DMS79 treated with DMSO at 0.1 percent for 48 hours (cell line): ENCODE data around the gene DLD.
"Not testable (repeated sequence)": the region's sequence is repeated elsewhere in the genome, so short reads cannot be mapped to it uniquely, and the experiment has no call there.

Source experiments
- DNase-seq: peaks from one replicate; lab custom pipeline; 2025; lab: John Stamatoyannopoulos, UW

Gene DLD

DNA sequence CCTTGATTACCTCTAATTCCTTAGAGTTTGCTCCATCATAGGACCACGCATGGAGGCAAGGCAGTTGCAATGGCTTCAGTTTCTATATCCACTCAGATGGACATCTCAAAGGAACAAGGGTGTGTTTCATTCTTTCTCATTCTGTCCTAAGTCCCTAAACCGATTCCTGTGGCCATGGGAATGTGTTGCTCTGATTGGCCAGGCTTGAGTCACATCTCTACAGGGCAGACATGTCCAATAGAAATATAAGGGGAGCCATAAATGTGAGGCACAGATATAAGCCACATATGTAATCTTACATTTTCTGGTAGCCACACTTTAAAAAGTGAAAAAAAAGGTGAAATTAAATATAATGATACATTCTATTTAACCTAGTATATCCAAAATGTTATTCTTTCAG lies 16.9 kb upstream of the DLD start:
- DNase-seq, result no peak

DNA sequence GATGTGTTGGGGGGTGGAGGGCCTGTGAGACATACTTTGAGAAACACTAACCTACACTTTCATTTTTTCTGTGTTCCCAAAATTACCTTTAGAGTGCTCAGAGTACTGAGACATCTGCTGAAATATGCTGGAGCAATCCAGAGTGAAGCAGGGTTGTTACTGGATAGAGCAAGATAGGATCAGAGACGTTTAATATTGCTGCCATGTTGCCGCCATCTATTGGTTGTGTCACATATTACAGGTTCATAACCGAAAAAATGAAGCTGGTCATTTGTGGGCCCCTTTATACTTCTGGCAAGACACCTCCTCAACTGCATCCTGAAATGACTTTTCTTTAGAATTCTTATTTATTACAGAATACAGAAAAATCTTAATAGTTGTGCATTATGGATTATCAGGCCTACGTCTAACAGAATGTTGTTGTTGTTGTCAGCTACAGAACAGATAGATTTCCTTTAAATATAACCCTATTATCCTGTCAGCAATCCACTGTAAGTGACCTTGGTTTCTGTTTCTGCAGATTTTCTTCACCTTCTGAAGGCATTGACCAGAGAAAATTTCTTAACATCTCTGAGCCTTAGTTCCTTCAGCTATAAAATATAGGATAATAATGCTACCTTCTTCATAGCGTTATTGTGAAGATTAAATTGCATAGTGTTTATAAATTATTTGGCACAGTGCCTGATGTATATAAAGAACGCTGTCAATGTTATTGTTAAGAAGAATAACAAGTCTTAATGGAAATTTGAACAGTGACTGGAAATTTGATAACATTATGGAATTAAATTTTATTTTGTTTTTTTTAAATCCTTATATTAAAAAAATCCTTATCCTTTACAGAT lies 16.2 kb upstream of the DLD start:
- DNase-seq, result peak; percentile 79

DNA sequence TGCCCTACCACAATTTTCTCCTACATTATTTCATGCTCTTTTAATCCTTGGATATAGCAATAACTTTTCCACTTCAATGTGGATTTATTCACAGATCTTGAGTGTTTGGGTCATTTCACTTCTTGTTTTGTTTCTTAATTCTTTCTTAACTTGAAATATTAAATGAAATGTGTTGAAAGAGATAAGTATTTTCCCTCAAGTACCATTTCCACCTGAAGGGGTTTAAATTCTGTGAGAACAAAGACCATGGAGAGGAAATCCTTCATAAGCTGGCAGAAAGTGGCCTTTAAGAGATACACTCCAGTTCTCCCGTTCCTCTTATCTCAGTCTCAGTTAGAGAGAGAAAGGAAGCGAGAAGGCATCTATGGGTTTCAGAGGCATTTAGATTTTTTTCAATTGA lies 14.1 kb upstream of the DLD start:
- DNase-seq, result peak; percentile 98

- DNase-seq, result no peak
Measured at GRCh38 chr7:107877731-107878382, 13.1 kb upstream of the DLD start.

DNA sequence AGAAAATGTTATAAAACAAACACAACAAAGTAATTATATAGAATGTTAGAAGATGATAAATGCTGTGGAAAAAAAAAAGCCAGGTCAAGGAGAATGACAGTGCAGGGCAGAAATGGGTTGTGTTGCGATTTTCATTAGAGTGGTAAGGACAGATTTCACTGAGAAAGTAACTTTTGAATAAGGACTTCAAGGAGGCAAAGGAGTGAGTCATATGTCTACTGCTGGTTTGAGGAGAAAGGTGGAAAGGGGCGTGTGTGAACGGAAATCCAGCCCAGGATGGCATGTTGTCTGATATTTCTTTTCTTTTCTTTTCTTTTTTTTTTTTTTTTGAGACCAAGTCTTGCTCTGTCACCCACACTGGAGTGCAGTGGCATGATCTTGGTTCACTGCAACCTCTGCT lies 12.3 kb upstream of the DLD start:
- DNase-seq, result no peak

- peak; percentile 69 for DNase-seq
Measured at GRCh38 chr7:107879400-107880035, 11.5 kb upstream of the DLD start.

- DNase-seq, result no peak
Measured at GRCh38 chr7:107882766-107883165, 8.2 kb upstream of the DLD start.

DNA sequence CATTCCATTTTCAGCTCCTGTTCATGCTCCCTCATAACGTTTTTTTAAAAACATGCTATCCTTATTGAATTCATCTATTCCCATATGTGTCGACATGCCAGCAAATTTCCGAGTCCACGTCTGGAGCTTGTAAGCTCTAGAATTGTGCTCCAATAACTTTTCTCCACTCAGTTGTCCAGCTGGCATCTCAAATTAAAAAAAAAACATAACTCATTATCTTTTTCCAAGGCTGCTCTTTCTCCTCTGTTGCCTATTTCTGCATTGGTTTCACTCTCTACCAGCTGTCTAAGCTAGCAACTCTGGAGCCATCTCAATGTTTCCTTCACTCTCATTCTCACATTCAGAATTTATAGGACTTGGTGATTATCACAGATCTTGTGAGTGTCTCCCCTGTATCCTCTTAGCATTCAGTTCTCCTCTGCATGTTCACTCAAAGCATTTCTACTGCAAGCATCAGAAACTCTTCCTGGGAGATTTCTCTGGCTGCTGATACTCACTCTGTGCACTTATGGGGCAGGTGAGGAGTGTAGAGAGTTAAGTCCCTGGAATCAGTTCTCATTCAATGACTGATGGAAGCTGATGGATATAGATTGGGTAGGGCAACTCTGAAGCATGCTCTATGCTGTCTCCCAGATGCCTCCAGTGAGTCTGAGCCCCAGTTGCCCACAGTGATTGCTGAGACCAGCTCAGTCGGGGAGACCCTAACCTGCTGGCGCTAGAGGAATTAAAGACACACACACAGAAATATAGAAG lies 6.7 kb upstream of the DLD start:
- no peak for DNase-seq

DNA sequence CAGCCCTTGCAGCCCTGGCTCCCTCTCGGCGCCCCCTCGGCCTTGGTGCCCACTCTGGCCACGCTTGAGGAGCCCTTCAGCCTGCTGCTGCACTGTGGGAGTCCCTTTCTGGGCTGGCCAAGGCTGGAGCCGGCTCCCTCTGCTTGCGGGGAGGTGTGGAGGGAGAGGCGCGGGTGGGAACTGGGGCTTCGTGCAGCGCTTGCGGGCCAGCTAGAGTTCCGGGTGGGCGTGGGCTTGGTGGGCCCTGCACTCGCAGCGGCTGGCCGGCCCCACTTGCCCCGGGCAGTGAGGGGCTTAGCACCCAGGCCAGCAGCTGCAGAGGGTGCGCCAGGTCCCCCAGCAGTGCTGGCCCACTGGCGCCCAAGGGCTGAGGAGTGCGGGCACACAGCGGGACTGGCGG lies 3.2 kb upstream of the DLD start:
- not testable (repeated sequence) for DNase-seq

- DNase-seq, result no peak
Measured at GRCh38 chr7:107889992-107890391, 991 bp upstream of the DLD start.

DNA sequence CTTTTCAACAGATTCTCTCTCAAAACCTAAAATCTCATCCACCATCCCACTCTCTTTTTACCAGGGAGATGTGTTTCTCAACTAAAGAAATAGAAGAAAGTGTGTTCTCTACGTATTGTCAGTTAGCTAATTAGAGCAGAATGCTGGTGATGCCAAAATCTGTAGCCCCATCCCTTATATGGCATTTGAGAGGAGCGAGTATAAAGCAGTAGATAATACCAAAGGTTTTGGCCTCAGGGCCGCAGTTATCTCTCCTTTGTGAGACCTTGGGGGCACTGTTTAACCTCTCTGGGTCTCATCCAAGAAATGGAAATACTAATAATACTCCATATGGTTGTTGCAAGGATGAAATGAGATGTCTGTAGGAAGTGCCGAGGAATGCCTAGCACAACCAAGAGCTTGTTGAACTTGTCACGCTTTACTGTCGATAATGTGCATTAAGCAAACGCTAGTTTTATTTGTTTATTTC lies 456 bp upstream of the DLD start:
- no peak for DNase-seq

- DNase-seq, result no peak
Measured at GRCh38 chr7:107891636-107892366, 818 bp downstream of the DLD start.

GRCh38 chr7:107892367-107892741 lies 1.4 kb downstream of the DLD start:
- not testable (repeated sequence) for DNase-seq

DNA sequence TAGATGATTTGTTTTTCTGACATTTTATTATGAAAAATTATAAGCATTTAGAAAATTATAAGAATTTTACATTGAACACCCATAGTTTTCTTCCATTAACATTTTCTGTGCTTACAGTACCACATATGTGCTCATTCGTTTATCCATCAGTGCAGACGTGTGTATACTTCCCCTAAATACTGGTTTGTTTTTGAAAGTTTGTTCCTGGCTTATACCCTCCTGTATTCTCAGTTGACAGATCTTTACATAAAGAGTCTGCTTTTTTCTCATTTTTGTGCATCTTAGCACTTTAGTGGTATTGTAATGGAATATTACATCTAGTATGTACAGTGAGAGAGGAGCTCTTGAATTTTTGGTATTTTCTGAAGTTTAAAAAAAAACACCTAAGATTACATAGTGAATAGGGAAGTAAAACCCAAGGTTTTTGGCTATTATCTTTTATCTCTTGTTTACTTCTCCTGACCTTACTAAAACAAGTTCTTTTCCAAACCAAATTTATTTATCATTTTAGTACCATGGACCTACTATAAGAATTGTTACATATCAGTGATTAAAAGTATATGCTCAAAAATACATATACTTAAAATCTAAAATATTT lies 8.1 kb downstream of the DLD start:
- DNase-seq, result no peak

DNA sequence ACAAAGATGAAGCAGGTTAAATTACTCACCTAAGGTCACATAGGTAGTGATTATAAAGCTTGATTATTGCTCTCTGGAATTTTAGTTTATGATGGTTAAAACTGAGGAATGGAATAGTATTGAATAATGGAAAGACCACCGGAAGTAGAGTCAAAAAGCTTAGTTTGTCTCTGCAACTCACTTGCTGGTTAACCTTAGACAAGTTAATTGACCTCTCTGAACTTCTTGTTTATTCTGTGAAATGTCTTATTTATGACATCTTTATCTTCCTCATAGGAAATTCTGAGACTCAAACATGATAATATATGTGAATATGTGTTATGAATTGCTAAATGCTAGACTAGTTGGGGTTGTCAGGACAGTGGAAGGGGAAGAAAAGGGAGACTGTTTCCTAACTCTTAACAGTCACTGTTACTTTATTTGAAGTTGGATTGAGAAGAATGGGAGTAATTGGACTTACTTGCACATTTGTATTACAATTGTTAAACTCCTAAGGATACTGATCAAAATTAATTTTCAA lies 9.6 kb downstream of the DLD start:
- no peak for DNase-seq

DNA sequence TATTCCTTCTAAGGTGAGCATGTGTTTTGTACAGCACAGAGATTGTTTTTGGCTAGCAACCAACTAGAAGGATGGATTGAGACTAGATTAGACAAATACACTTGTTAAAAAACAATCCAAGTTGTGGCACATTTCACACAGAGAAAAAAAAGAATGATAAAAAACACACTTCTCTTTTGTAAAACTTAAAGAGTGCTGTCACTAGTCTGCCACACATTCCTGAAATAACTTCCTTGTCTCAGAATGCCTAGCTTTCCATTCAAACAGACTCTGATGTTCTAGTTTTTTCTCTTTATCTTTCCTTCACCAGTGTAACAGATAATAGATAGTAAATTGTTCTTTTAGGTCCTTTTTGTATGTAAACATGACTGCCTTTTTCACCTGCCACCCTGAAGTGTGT lies 11.4 kb downstream of the DLD start:
- no peak for DNase-seq

GRCh38 chr7:107907790-107908189 lies 16.8 kb downstream of the DLD start:
- DNase-seq, result no peak

DNA sequence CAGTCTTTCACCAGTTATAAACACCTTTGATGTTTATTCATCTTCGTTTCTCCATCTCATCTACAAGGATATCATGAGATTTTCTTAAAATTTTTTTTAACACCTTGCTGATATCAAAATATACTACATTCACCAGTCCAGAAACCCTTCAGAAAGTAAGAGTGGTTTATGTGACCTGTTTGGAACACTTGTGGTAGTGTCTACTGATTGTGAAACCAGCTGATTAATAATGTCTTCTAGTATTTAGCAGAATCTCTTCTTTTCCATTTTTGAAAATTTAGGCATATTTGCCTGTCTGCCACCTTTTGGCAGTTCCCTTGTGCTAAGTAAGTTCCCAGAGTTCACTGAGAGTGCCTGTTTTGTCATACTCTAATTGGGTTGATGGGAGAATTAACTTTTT lies 18.5 kb downstream of the DLD start:
- no peak for DNase-seq

- DNase-seq, result no peak
Measured at GRCh38 chr7:107911981-107912380, 21.0 kb downstream of the DLD start.

DNA sequence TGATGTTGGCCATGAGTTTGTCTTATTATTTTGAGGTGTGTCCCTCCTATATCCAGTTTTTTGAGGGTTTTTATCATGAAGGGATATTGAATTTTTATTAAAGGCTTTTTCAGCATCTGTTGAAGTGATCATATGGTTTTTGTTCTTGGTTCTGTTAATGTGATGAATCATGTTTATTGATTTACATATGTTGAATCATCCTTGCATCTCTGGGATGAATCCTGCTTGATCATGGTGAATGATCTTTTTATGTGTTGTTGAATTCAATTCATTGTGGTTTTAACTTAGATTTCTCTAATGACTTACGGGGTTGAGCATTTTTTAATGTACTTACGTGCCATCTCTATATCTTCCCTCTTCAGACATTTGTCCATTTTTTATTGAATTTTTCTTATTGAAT lies 22.9 kb downstream of the DLD start:
- DNase-seq, result no peak

DNA sequence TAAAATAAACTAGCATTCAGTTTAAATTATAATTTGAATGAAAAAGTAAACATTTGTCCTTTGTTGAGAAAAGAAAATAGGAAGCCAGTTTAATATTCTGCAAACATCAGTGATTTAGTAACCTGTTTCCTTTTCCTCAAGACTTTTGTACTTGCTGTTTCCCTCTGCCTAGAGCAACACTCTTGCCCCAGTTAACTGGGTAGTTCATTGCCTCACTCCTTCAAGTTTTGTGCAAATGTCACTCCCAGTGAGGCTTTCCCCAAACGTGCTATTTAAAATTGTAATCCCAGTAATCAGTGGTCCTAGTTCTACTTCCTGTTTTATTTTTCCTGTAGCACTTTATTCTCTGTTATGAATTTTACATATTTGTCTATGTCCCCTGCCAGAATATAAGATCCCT lies 23.8 kb downstream of the DLD start:
- DNase-seq, result no peak
